ENCODE measurements around the gene RNU5B-1. TPM values are rescaled to one million over a fixed set of nuclear protein-coding genes. Genes with fewer than 3 reads are reported as not detected.
A peak's percentile ranks its signal among the peaks of the same experiment; 100 is the strongest.
"Not testable (repeated sequence)": the region's sequence is repeated elsewhere in the genome, so short reads cannot be mapped to it uniquely, and the experiment has no call there.

Gene RNU5B-1
- total RNA-seq, 3 donors from 2014 or later = 15.9 to 32.0 TPM; not detected in 1

- peak; percentile 87 for ATAC-seq
- intact Hi-C loops (cut with DNase I, micrococcal nuclease) = loop anchor here (5.0 kb wide), 2 partner anchors 74 to 84 kb away; partner anchors contain the start of gene CLPX (in 1 of the 2)
- not testable (repeated sequence) for H3K9me3 ChIP-seq; H3K4me3 ChIP-seq; H3K4me1 ChIP-seq (ENCODE audit: low read depth); H3K36me3 ChIP-seq (ENCODE audit: low read depth)
- peak in 2 of 3 donors; percentile 41 to 75 for DNase-seq
- TF ChIP-seq, protein P1, sequence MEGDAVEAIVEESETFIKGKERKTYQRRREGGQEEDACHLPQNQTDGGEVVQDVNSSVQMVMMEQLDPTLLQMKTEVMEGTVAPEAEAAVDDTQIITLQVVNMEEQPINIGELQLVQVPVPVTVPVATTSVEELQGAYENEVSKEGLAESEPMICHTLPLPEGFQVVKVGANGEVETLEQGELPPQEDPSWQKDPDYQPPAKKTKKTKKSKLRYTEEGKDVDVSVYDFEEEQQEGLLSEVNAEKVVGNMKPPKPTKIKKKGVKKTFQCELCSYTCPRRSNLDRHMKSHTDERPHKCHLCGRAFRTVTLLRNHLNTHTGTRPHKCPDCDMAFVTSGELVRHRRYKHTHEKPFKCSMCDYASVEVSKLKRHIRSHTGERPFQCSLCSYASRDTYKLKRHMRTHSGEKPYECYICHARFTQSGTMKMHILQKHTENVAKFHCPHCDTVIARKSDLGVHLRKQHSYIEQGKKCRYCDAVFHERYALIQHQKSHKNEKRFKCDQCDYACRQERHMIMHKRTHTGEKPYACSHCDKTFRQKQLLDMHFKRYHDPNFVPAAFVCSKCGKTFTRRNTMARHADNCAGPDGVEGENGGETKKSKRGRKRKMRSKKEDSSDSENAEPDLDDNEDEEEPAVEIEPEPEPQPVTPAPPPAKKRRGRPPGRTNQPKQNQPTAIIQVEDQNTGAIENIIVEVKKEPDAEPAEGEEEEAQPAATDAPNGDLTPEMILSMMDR (IDR thresholded peaks at IDR 0.05) = peak; percentile 42
Measured at GRCh38 chr15:65270811-65271545, 33.5 kb upstream of the RNU5B-1 start.

DNA sequence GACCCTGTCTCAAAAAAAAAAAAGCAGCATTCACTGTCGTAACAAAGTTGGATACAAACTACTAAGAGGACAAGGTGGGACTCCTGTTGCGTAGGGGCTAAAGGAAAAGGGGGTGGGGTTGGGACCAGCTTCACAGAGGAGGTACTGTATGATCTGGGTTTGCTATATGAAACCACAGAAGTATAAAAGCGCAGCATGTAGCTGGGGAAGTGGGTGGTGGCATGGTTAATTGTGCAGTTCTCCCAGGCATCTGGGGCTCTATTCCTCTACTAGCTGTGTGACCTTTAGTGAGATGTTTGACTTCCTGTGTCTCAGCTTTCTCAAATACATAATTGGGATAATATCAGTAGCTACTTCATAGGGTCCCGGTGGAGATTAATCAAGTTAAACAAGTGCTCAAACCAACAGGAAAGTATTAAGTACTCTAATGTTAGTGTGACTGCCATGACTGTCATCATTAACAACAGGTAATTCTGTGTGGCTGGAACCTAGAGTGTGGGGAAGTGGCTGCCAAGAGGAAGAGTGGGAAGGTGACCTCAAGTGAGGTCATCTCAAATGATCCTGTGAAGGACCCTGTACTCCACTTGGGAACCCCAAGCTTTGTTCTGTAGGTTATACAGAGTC is 29.3 kb upstream of the RNU5B-1 start:
- Histone ChIP-seq H3K9me3 (no peaks in the 10 kb centered on the region), H3K36me3 (ENCODE audit: low read depth) (no peaks in the 10 kb centered on the region), H3K4me3 (no peak overlapping the region), H3K4me1 (ENCODE audit: low read depth) (peaks cover 9% of the 10 kb centered on the region)
- intact Hi-C loops (cut with DNase I, micrococcal nuclease) = no loop called here
- no peak for ATAC-seq
- TF ChIP-seq, protein P1 (IDR thresholded peaks at IDR 0.05) = no peak
- no peak for DNase-seq

GRCh38 chr15:65275728-65276126 is 28.8 kb upstream of the RNU5B-1 start:
- intact Hi-C loops (cut with DNase I, micrococcal nuclease) = no loop called here
- no peaks in the 10 kb centered on the region for H3K9me3 ChIP-seq
- TF ChIP-seq, protein P1 (IDR thresholded peaks at IDR 0.05) = no peak
- H3K4me1 ChIP-seq (ENCODE audit: low read depth) = peaks cover 9% of the 10 kb centered on the region
- H3K36me3 ChIP-seq (ENCODE audit: low read depth) = no peaks in the 10 kb centered on the region
- DNase-seq (no peak), ATAC-seq (peak; percentile 60)
- H3K4me3 ChIP-seq = no peak overlapping the region

- intact Hi-C loops (cut with DNase I, micrococcal nuclease) = no loop called here
- ATAC-seq = no peak
Measured at GRCh38 chr15:65277015-65277414, 27.5 kb upstream of the RNU5B-1 start.

GRCh38 chr15:65278480-65278879 is 26.0 kb upstream of the RNU5B-1 start:
- TF ChIP-seq, protein P1 (IDR thresholded peaks at IDR 0.05) = no peak
- Histone ChIP-seq H3K4me1 (ENCODE audit: low read depth) (peaks cover 9% of the 10 kb centered on the region), H3K9me3 (no peaks in the 10 kb centered on the region), H3K4me3 (no peak overlapping the region), H3K36me3 (ENCODE audit: low read depth) (no peaks in the 10 kb centered on the region)
- DNase-seq (peak in 1 of 3 donors; percentile 34), ATAC-seq (peak; percentile 80)
- intact Hi-C loops (cut with DNase I, micrococcal nuclease) = no loop called here

More at GRCh38 chr15:65277015-65277414, 27.5 kb upstream of the RNU5B-1 start:
- H3K4me3 ChIP-seq = no peak overlapping the region
- H3K9me3 ChIP-seq = no peaks in the 10 kb centered on the region
- no peaks in the 10 kb centered on the region for H3K36me3 ChIP-seq (ENCODE audit: low read depth)
- TF ChIP-seq, protein P1 (IDR thresholded peaks at IDR 0.05) = no peak
- H3K4me1 ChIP-seq (ENCODE audit: low read depth) = peaks cover 9% of the 10 kb centered on the region
- DNase-seq = no peak
